Body of pancreas (tissue), 4 donors: ENCODE measurements around the gene EML5. TPM values are rescaled to one million over a fixed set of nuclear protein-coding genes. Genes with fewer than 3 reads are reported as not detected.

Experiments
- ATAC-seq: fragments of 150-250 bp; one replicate; pipeline ENCODE4 v1.9.1; 2016
- DNase-seq, 4 donors: peaks; one replicate each; pipeline ENCODE4 v3.0.0-alpha.2; 2019
- H3K27ac ChIP-seq, 4 donors: fragments of 200-600 bp; sonication (generic); 1 replicate in 3 of 4; 2 replicates in 1 of 4; pipeline versions ENCODE4 v1.5.1 to v1.6.1; 2016 to 2019; ENCODE audit warnings: mild to moderate bottlenecking in 1 of 4, mixed read lengths in 1 of 4, moderate library complexity in 1 of 4
- H3K27me3 ChIP-seq, 2 donors: fragments of 200-600 bp; sonication (generic); one replicate each; pipeline ENCODE4 v1.6.0; 2016; ENCODE audit warnings: mild to moderate bottlenecking in 1 of 2
- H3K36me3 ChIP-seq, 2 donors: fragments of 200-600 bp; sonication (generic); replicated peaks in 1 of 2; 2 replicates each; pipeline ENCODE4 v1.5.1; 2016; ENCODE audit warnings: low read depth in 2 of 2; ENCODE audit not compliant: insufficient read depth in 1 of 2
- H3K4me1 ChIP-seq: fragments of 200-600 bp; sonication (generic); one replicate; pipeline ENCODE4 v1.6.0; 2016
- H3K4me3 ChIP-seq, 2 donors: fragments of 200-600 bp; sonication (generic); 1 replicate in 1 of 2; 2 replicates in 1 of 2; pipeline ENCODE4 v1.5.1; 2016 to 2019
- H3K9me3 ChIP-seq, 3 donors: fragments of 200-600 bp; sonication (generic); 1 replicate in 2 of 3; 2 replicates in 1 of 3; pipeline ENCODE4 v1.5.1; 2016
- CTCF ChIP-seq, 7 experiments: fragments of 450-650 bp in 4 of 7; fragments of 200-600 bp in 3 of 7; sonication (generic) in 3 of 7; IDR thresholded peaks; one replicate each; pipeline ENCODE4 v1.5.1; 2016 to 2019; ENCODE audit warnings: antibody characterized with exemption in 7 of 7
- POLR2A ChIP-seq, 3 donors: fragments of 450-650 bp; IDR thresholded peaks; one replicate each; pipeline ENCODE4 v1.6.1; 2016; ENCODE audit warnings: antibody characterized with exemption in 3 of 3, mild to moderate bottlenecking in 2 of 3
- WGBS, 2 donors: methylation state at CpG; one replicate each; pipeline ENCODE4 v1.1.5; 2017; 5-methylcytosine and 5-hydroxymethylcytosine counted together
- intact Hi-C: fragments of 100-400 bp; cut with DNase I; formaldehyde crosslinking; loops from one replicate; pipeline ENCODE4 v1.15.1; 2023
- total RNA-seq, 2 donors: library from RNA; depleted of rRNA; stranded (reverse); fragments of >200 nt; gene quantifications; one replicate each; pipeline ENCODE4 v1.1.0, GENCODE V29; 2016

Gene EML5
- total RNA-seq, 2 donors from 2014 or later, result 2.9 to 3.3 TPM

- WGBS, 2 donors, result 45 to 92% methylated on average over 3 of the region's 3 CpGs
- TF ChIP-seq CTCF (IDR thresholded peaks at IDR 0.05) (no peak), POLR2A (IDR thresholded peaks at IDR 0.05) (no peak)
- no peaks in the 10 kb centered on the region for H3K27me3 ChIP-seq
- no peaks in the 10 kb centered on the region for H3K9me3 ChIP-seq
- H3K4me3 ChIP-seq, result no peak overlapping the region
- H3K4me1 ChIP-seq, result no peaks in the 10 kb centered on the region
- DNase-seq, result no peak
- H3K36me3 ChIP-seq, result no peaks in the 10 kb centered on the region
- H3K27ac ChIP-seq, result no peak overlapping the region
- intact Hi-C loops, result no loop called here
- no peak for ATAC-seq
These were observed 161.7 kb downstream of the EML5 start for GRCh38 chr14:88631091-88631490.

GRCh38 chr14:88630565-88630964, 162.2 kb downstream of the EML5 start:
- intact Hi-C loops, result no loop called here
- TF ChIP-seq POLR2A (IDR thresholded peaks at IDR 0.05), result no peak
- no peak for TF ChIP-seq CTCF (IDR thresholded peaks at IDR 0.05)
- Histone ChIP-seq H3K36me3 (no peaks in the 10 kb centered on the region), H3K4me1 (no peaks in the 10 kb centered on the region), H3K9me3 (no peaks in the 10 kb centered on the region), H3K4me3 (no peak overlapping the region), H3K27me3 (no peaks in the 10 kb centered on the region), H3K27ac (no peak overlapping the region)
- WGBS, 2 donors, result 77 to 84% methylated on average over 6 of the region's 6 CpGs
- DNase-seq (no peak), ATAC-seq (peak; percentile 50)

GRCh38 chr14:88628462-88628861, 164.3 kb downstream of the EML5 start:
- DNase-seq, result no peak
- intact Hi-C loops, result no loop called here
- Histone ChIP-seq H3K4me3 (no peak overlapping the region), H3K27ac (no peak overlapping the region), H3K4me1 (no peaks in the 10 kb centered on the region), H3K9me3 (no peaks in the 10 kb centered on the region), H3K27me3 (no peaks in the 10 kb centered on the region), H3K36me3 (no peaks in the 10 kb centered on the region)
- ATAC-seq, result no peak
- TF ChIP-seq POLR2A (IDR thresholded peaks at IDR 0.05), result no peak
- TF ChIP-seq CTCF (IDR thresholded peaks at IDR 0.05), result no peak

GRCh38 chr14:88628033-88628432, 164.7 kb downstream of the EML5 start:
- Histone ChIP-seq H3K9me3 (no peaks in the 10 kb centered on the region), H3K36me3 (no peaks in the 10 kb centered on the region), H3K4me1 (no peaks in the 10 kb centered on the region), H3K4me3 (no peak overlapping the region), H3K27me3 (no peaks in the 10 kb centered on the region), H3K27ac (no peak overlapping the region)
- no peak for DNase-seq
- ATAC-seq, result no peak
- TF ChIP-seq CTCF (IDR thresholded peaks at IDR 0.05) (no peak), POLR2A (IDR thresholded peaks at IDR 0.05) (no peak)
- intact Hi-C loops, result no loop called here

- Histone ChIP-seq H3K9me3 (no peaks in the 10 kb centered on the region), H3K27me3 (no peaks in the 10 kb centered on the region), H3K36me3 (no peaks in the 10 kb centered on the region), H3K4me1 (no peaks in the 10 kb centered on the region), H3K27ac (no peak overlapping the region), H3K4me3 (no peak overlapping the region)
- 91 to 93% methylated on average over 3 of the region's 3 CpGs for WGBS, 2 donors
- ATAC-seq (no peak), DNase-seq (no peak)
- TF ChIP-seq POLR2A (IDR thresholded peaks at IDR 0.05) (no peak), CTCF (IDR thresholded peaks at IDR 0.05) (no peak)
- intact Hi-C loops, result no loop called here
These were observed 167.1 kb downstream of the EML5 start for GRCh38 chr14:88625671-88626070.
